PFSK-1 (cell line): Measurements from ENCODE around the gene LRRC36.

Experiments
- FOXP2 ChIP-seq: optimal IDR thresholded peaks from 2 replicates; pipeline ENCODE3; 2011; ENCODE audit warnings: borderline replicate concordance, control low read depth, inconsistent platforms; ENCODE audit not compliant: insufficient read depth; ENCODE audit errors: extremely low read length, extremely low read depth
- POLR2AphosphoS5 ChIP-seq: IDR thresholded peaks from 2 replicates; pipeline ENCODE4 v1.6.1; 2012; ENCODE audit warnings: low read depth, mild to moderate bottlenecking, control low read depth, low read length, moderate library complexity
- REST ChIP-seq, 2 experiments: IDR thresholded peaks; 2 replicates each; pipeline versions ENCODE4 v1.6.1 to v1.8.0; 2011 to 2012; ENCODE audit warnings: low read depth in 2 of 2, low read length in 2 of 2, control low read depth in 1 of 2, inconsistent platforms in 1 of 2, mild to moderate bottlenecking in 1 of 2, moderate library complexity in 1 of 2; ENCODE audit not compliant: insufficient read depth in 1 of 2
- SIN3A ChIP-seq: IDR thresholded peaks from 2 replicates; pipeline ENCODE4 v1.6.1; 2012; ENCODE audit warnings: mild to moderate bottlenecking, low read length, moderate library complexity, borderline replicate concordance; ENCODE audit not compliant: insufficient read depth
- TAF1 ChIP-seq: IDR thresholded peaks from 2 replicates; pipeline ENCODE4 v1.6.1; 2012; ENCODE audit warnings: low read length, control low read depth, borderline replicate concordance; ENCODE audit not compliant: insufficient read depth

The LRRC36 gene

GRCh38 chr16:67342616-67343015 lies 16.0 kb downstream of the LRRC36 start:
- no peak for TF ChIP-seq SIN3A
- no peak for TF ChIP-seq FOXP2
- no peak for TF ChIP-seq POLR2AphosphoS5
- no peak for TF ChIP-seq REST (IDR thresholded peaks at IDR 0.05; ENCODE audit: insufficient read depth in 1 of 2, low read depth in 2 of 2, low read length in 2 of 2)
- TF ChIP-seq TAF1, result no peak

GRCh38 chr16:67345401-67345800 lies 18.8 kb downstream of the LRRC36 start:
- TF ChIP-seq FOXP2 (no peak), POLR2AphosphoS5 (no peak), REST (IDR thresholded peaks at IDR 0.05; ENCODE audit: insufficient read depth in 1 of 2, low read depth in 2 of 2, low read length in 2 of 2) (no peak), SIN3A (no peak), TAF1 (no peak)

GRCh38 chr16:67346341-67346740 lies 19.7 kb downstream of the LRRC36 start:
- TF ChIP-seq FOXP2 (no peak), REST (IDR thresholded peaks at IDR 0.05; ENCODE audit: insufficient read depth in 1 of 2, low read depth in 2 of 2, low read length in 2 of 2) (no peak), POLR2AphosphoS5 (no peak), SIN3A (no peak), TAF1 (no peak)

GRCh38 chr16:67349172-67349571 lies 22.6 kb downstream of the LRRC36 start:
- no peak for TF ChIP-seq POLR2AphosphoS5
- TF ChIP-seq REST (IDR thresholded peaks at IDR 0.05; ENCODE audit: insufficient read depth in 1 of 2, low read depth in 2 of 2, low read length in 2 of 2), result no peak
- TF ChIP-seq SIN3A, result no peak
- no peak for TF ChIP-seq TAF1
- no peak for TF ChIP-seq FOXP2

- TF ChIP-seq TAF1, result no peak
- no peak for TF ChIP-seq FOXP2
- TF ChIP-seq REST (IDR thresholded peaks at IDR 0.05; ENCODE audit: insufficient read depth in 1 of 2, low read depth in 2 of 2, low read length in 2 of 2), result no peak
- no peak for TF ChIP-seq SIN3A
- no peak for TF ChIP-seq POLR2AphosphoS5
These were observed 23.7 kb downstream of the LRRC36 start for GRCh38 chr16:67350324-67350723.
